GM12874 (cell line): Measurements from ENCODE around the gene DRAM2.

Source experiments
- CTCF ChIP-seq: IDR thresholded peaks from 2 replicates; pipeline ENCODE4 v1.5.1; 2011; ENCODE audit warnings: low read depth, mild to moderate bottlenecking, control low read depth, low read length, moderate library complexity; ENCODE audit not compliant: insufficient read depth

The DRAM2 gene

GRCh38 chr1:111139956-111140679 is at the start of gene DRAM2, which contains the start of gene CEPT1:
TSS of gene DRAM2 (minus strand) at chr1:111140093. CDS start at chr1:111131554, 8,539 bp downstream.
TSS of gene CEPT1 (plus strand) at chr1:111140223. CDS start at chr1:111147715, 7,492 bp downstream.
- TF ChIP-seq CTCF, result no peak

GRCh38 chr1:111184663-111185062 is 44.8 kb upstream of the DRAM2 start:
- no peak for TF ChIP-seq CTCF

GRCh38 chr1:111183308-111184069 is 43.6 kb upstream of the DRAM2 start:
- no peak for TF ChIP-seq CTCF

- no peak for TF ChIP-seq CTCF
These were observed 42.2 kb upstream of the DRAM2 start for GRCh38 chr1:111182052-111182451.

GRCh38 chr1:111179968-111180533 is 40.2 kb upstream of the DRAM2 start:
- TF ChIP-seq CTCF, result no peak

GRCh38 chr1:111176678-111177077 is 36.8 kb upstream of the DRAM2 start:
- no peak for TF ChIP-seq CTCF

GRCh38 chr1:111175349-111175748 is 35.5 kb upstream of the DRAM2 start:
- TF ChIP-seq CTCF, result no peak
